GM23338 (cell line): ENCODE data around the gene OPRL1.

Experiments
- CTCF ChIP-seq, 2 experiments: fragments of 200-600 bp in 1 of 2; sonication (generic) in 1 of 2; conservative IDR thresholded peaks; 2 replicates each; pipeline versions ENCODE4 v1.5.1 to v1.6.1; 2016 to 2017; ENCODE audit warnings: antibody characterized with exemption in 2 of 2, low read depth in 2 of 2, mild to moderate bottlenecking in 2 of 2, moderate library complexity in 1 of 2
- EZH2 ChIP-seq: fragments of 200-600 bp; sonication (generic); IDR thresholded peaks from one replicate; pipeline ENCODE4 v1.8.0; 2017; ENCODE audit warnings: antibody characterized with exemption, mild to moderate bottlenecking, low read depth; ENCODE audit not compliant: unreplicated experiment
- EZH2phosphoT487 ChIP-seq: fragments of 200-600 bp; sonication (generic); IDR thresholded peaks from one replicate; pipeline ENCODE4 v1.8.1; 2018; ENCODE audit warnings: antibody characterized with exemption; ENCODE audit not compliant: unreplicated experiment

- TF ChIP-seq CTCF (conservative IDR thresholded peaks at IDR 0.05; ENCODE audit: low read depth in 2 of 2): no peak
- TF ChIP-seq EZH2phosphoT487: no peak
- TF ChIP-seq EZH2: no peak
Observed at GRCh38 chr20:64078934-64079272, 979 bp upstream of the OPRL1 start.
